Lung (tissue), 12 donors: ENCODE data around the gene CYTH2. TPM values are rescaled to one million over a fixed set of nuclear protein-coding genes. Genes with fewer than 3 reads are reported as not detected.
"Not testable (repeated sequence)": the region's sequence is repeated elsewhere in the genome, so short reads cannot be mapped to it uniquely, and the experiment has no call there.

Experiments
- ATAC-seq: fragments of 200-7000 bp; cut with Tn5 transposase; one replicate; pipeline ENCODE4 v1.9.1; 2020; ENCODE audit warnings: moderate number of reproducible peaks; ENCODE audit not compliant: insufficient read depth, low FRiP score
- DNase-seq, 3 donors: peaks; one replicate each; pipeline ENCODE4 v3.0.0-alpha.2; 2013 to 2017
- H3K27ac ChIP-seq, 2 donors: one replicate each; pipeline ENCODE4 v1.5.1; 2013; ENCODE audit warnings: mild to moderate bottlenecking in 2 of 2, moderate library complexity in 2 of 2, control low read depth in 1 of 2, inconsistent platforms in 1 of 2, low read depth in 1 of 2, low read length in 1 of 2
- H3K27me3 ChIP-seq, 3 donors: one replicate each; pipeline ENCODE4 v1.5.1; 2013; ENCODE audit warnings: low read length in 2 of 3; ENCODE audit not compliant: control insufficient read depth in 3 of 3, insufficient read depth in 3 of 3
- H3K36me3 ChIP-seq, 4 donors: one replicate each; pipeline ENCODE4 v1.5.1; 2013; ENCODE audit warnings: low read length in 4 of 4, mild to moderate bottlenecking in 1 of 4, moderate library complexity in 1 of 4; ENCODE audit not compliant: control insufficient read depth in 4 of 4, insufficient read depth in 4 of 4
- H3K4me1 ChIP-seq, 5 donors: one replicate each; pipeline ENCODE4 v1.5.1; 2013; ENCODE audit warnings: low read length in 5 of 5, mild to moderate bottlenecking in 2 of 5, moderate library complexity in 1 of 5; ENCODE audit not compliant: control insufficient read depth in 5 of 5, insufficient read depth in 5 of 5
- H3K4me3 ChIP-seq: one replicate; pipeline ENCODE4 v1.5.1; 2013; ENCODE audit warnings: mild to moderate bottlenecking, control low read depth, moderate library complexity
- H3K9ac ChIP-seq, 2 donors: one replicate each; pipeline ENCODE4 v1.5.1; 2013; ENCODE audit warnings: low read length in 2 of 2, control low read depth in 1 of 2; ENCODE audit not compliant: insufficient read depth in 1 of 2
- H3K9me3 ChIP-seq, 4 donors: one replicate each; pipeline ENCODE4 v1.5.1; 2013; ENCODE audit warnings: low read length in 3 of 4, mild to moderate bottlenecking in 1 of 4, moderate library complexity in 1 of 4; ENCODE audit not compliant: control insufficient read depth in 4 of 4, insufficient read depth in 3 of 4
- WGBS, 2 donors: extraction: QIAGEN DNeasy Blood & Tissue Kit; methylation state at CpG; one replicate each; pipeline ENCODE4 v1.1.7; 2013; 5-methylcytosine and 5-hydroxymethylcytosine counted together
- polyA plus RNA-seq, 2 donors: library from polyadenylated mRNA; stranded (reverse); fragments of 200-250 nt; gene quantifications; one replicate each; pipeline ENCODE4 v1.2.1, GENCODE V29; 2013
- total RNA-seq, 2 donors: library from RNA; depleted of rRNA in 1 of 2; stranded (reverse); fragments of >200 nt in 1 of 2; gene quantifications; one replicate each; pipeline ENCODE4 v1.2.1, GENCODE V29; 2014 to 2021
- TF ChIP-seq, protein P1 (sequence below): IDR thresholded peaks from 2 replicates; pipeline ENCODE4 v1.5.1; 2012; ENCODE audit warnings: mild to moderate bottlenecking; ENCODE audit errors: control extremely low read depth, extremely low read depth
- donor health status: control.
- donor health status: control.
- donor health status: Bipolar disorder and iron deficiency.
- donor health status: healthy.
- donor health status: DM: yes; HTN: yes; CAD: no.

Gene CYTH2
- total and polyA plus RNA-seq, 4 donors: 44.1 to 72.5 (median 49.2) TPM

DNA sequence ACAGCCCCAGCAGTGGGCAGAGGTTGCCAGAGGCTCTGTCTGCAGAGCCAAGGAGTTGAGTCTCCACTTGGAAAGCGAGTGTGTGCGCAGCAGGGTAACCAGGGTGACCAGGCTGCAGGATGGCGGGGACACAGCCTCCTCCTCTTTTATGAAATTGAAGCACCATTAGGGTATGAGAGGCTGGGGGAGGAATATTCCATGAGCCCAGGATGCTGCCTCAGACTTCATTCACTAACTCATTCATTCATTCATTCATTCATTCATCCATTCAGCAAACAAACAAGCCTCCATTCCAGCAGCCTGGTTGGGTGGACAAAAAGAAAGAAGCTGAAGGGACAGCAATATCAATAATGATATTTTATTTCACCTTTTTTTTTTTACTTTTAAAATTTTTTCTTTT lies 49.0 kb downstream of the CYTH2 start:
- no peaks in the 10 kb centered on the region for H3K9me3 ChIP-seq
- peaks cover 0 to 5% (median 0%) of the 10 kb centered on the region in 5 donors for H3K4me1 ChIP-seq
- ATAC-seq: no peak
- no peak for DNase-seq
- H3K9ac ChIP-seq: no peak overlapping the region
- no peak overlapping the region for H3K4me3 ChIP-seq
- peaks cover 0 to 4% (median under 1%) of the 10 kb centered on the region in 3 donors for H3K27me3 ChIP-seq
- H3K36me3 ChIP-seq: no peaks in the 10 kb centered on the region
- WGBS, 2 donors: 60 to 85% methylated on average over 3 of the region's 3 CpGs
- TF ChIP-seq, protein P1, sequence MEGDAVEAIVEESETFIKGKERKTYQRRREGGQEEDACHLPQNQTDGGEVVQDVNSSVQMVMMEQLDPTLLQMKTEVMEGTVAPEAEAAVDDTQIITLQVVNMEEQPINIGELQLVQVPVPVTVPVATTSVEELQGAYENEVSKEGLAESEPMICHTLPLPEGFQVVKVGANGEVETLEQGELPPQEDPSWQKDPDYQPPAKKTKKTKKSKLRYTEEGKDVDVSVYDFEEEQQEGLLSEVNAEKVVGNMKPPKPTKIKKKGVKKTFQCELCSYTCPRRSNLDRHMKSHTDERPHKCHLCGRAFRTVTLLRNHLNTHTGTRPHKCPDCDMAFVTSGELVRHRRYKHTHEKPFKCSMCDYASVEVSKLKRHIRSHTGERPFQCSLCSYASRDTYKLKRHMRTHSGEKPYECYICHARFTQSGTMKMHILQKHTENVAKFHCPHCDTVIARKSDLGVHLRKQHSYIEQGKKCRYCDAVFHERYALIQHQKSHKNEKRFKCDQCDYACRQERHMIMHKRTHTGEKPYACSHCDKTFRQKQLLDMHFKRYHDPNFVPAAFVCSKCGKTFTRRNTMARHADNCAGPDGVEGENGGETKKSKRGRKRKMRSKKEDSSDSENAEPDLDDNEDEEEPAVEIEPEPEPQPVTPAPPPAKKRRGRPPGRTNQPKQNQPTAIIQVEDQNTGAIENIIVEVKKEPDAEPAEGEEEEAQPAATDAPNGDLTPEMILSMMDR: no peak
- H3K27ac ChIP-seq: no peak overlapping the region

GRCh38 chr19:48519426-48519825 lies 50.3 kb downstream of the CYTH2 start:
- not testable (repeated sequence) for H3K27ac ChIP-seq, DNase-seq, H3K9ac ChIP-seq, H3K4me3 ChIP-seq, H3K9me3 ChIP-seq, H3K4me1 ChIP-seq, ATAC-seq, H3K36me3 ChIP-seq, H3K27me3 ChIP-seq
- WGBS, 2 donors: 89 to 90% methylated on average over 4 of the region's 4 CpGs

DNA sequence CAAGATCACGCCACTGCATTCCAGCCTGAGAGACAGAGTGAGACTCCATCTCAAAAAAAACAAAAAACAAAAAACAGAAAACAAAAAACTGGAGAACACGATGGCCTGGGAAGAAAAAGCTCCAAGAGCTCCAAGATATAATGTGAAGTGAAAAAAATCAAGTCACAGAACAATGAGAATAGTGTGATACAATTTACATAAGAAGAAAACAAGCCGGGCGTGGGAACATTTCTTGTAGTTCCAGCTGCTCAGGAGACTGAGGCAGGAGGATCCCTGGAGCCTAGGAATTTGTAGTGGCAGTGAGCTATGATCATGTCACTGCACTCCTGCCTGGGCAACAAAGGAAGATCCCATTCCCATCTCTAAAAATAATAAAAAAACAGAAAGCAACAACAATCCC lies 51.0 kb downstream of the CYTH2 start:
- no peak overlapping the region for H3K9ac ChIP-seq
- 72 to 82% methylated on average over 4 of the region's 4 CpGs for WGBS, 2 donors
- no peak overlapping the region for H3K4me3 ChIP-seq
- H3K4me1 ChIP-seq: no peaks in the 10 kb centered on the region
- H3K27me3 ChIP-seq: no peaks in the 10 kb centered on the region
- peaks cover 0 to 7% (median 3%) of the 10 kb centered on the region in 4 donors for H3K9me3 ChIP-seq
- no peak overlapping the region for H3K27ac ChIP-seq
- no peak for DNase-seq
- TF ChIP-seq, protein P1: no peak
- no peaks in the 10 kb centered on the region for H3K36me3 ChIP-seq
- ATAC-seq: no peak

DNA sequence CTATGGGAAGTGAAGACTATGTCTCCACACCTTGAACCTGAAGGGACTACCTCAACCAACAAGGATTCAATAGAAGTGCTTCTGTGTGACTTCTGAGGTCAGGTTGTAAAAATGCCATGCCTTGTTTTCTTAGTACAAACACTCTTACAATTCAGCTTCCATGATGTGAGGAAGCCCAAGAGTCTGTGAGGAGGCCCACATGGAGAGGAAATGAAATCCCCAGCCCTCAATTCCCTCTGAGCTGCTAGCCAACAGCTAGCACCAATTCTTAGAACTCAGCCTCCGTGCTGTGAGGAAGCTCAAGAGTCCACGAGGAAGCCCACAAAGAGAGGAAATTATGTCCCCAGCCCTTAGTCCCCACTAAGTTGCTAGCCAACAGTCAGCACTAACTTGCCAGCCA lies 55.1 kb downstream of the CYTH2 start:
- ATAC-seq (no peak), DNase-seq (no peak)
- peaks cover 0 to 18% (median 6%) of the 10 kb centered on the region in 4 donors for H3K9me3 ChIP-seq
- TF ChIP-seq, protein P1: no peak
- H3K27ac ChIP-seq: no peak overlapping the region
- 76 to 84% methylated on average over 2 of the region's 2 CpGs for WGBS, 2 donors
- H3K4me3 ChIP-seq: no peak overlapping the region
- H3K27me3 ChIP-seq: no peaks in the 10 kb centered on the region
- no peaks in the 10 kb centered on the region for H3K4me1 ChIP-seq
- H3K9ac ChIP-seq: no peak overlapping the region
- no peaks in the 10 kb centered on the region for H3K36me3 ChIP-seq
